HG03060 (cell line): Measurements from ENCODE around the gene PPARA.
"Not testable (repeated sequence)": the region's sequence is repeated elsewhere in the genome, so short reads cannot be mapped to it uniquely, and the experiment has no call there.

Source experiments
- ATAC-seq: cut with Tn5 transposase; IDR thresholded peaks from one replicate; pipeline ENCODE4 v1.9.1; 2021; ENCODE audit warnings: low read depth, moderate number of reproducible peaks; ENCODE audit not compliant: unreplicated experiment

Gene PPARA

GRCh38 chr22:46264520-46264919, 114.2 kb downstream of the PPARA start:
- ATAC-seq: not testable (repeated sequence)

GRCh38 chr22:46265627-46266026, 115.3 kb downstream of the PPARA start:
- ATAC-seq: not testable (repeated sequence)

- ATAC-seq: no peak
These were observed 117.3 kb downstream of the PPARA start, which contains the start of gene TTC38 for GRCh38 chr22:46267431-46268279. Gene TTC38 (plus strand): TSS chr22:46268008. CDS start chr22:46268040, 32 bp downstream.

- no peak for ATAC-seq
These were observed 119.2 kb downstream of the PPARA start for GRCh38 chr22:46269564-46269963.

- ATAC-seq: no peak
These were observed 121.9 kb downstream of the PPARA start for GRCh38 chr22:46272196-46272595.

- no peak for ATAC-seq
These were observed 122.6 kb downstream of the PPARA start for GRCh38 chr22:46272762-46273431.

- ATAC-seq: no peak
These were observed 123.3 kb downstream of the PPARA start for GRCh38 chr22:46273432-46274148.

- no peak for ATAC-seq
These were observed 124.1 kb downstream of the PPARA start for GRCh38 chr22:46274381-46274780.

GRCh38 chr22:46275455-46276122, 125.3 kb downstream of the PPARA start:
- no peak for ATAC-seq

GRCh38 chr22:46276563-46276962, 126.2 kb downstream of the PPARA start:
- ATAC-seq: no peak

- no peak for ATAC-seq
These were observed 128.6 kb downstream of the PPARA start for GRCh38 chr22:46278656-46279645.

- no peak for ATAC-seq
These were observed 129.9 kb downstream of the PPARA start for GRCh38 chr22:46280063-46280817.

- no peak for ATAC-seq
These were observed 130.8 kb downstream of the PPARA start for GRCh38 chr22:46280999-46281623.

GRCh38 chr22:46281866-46282678, 131.7 kb downstream of the PPARA start:
- no peak for ATAC-seq

GRCh38 chr22:46286006-46286405, 135.7 kb downstream of the PPARA start:
- no peak for ATAC-seq

GRCh38 chr22:46286941-46287872, 136.9 kb downstream of the PPARA start:
- ATAC-seq: no peak
